ENCODE data around the gene GLA. TPM values are rescaled to one million over a fixed set of nuclear protein-coding genes. Genes with fewer than 3 reads are reported as not detected.

Gene GLA
- total RNA-seq, 1 donor from 2014 or later, result 26.4 TPM

DNA sequence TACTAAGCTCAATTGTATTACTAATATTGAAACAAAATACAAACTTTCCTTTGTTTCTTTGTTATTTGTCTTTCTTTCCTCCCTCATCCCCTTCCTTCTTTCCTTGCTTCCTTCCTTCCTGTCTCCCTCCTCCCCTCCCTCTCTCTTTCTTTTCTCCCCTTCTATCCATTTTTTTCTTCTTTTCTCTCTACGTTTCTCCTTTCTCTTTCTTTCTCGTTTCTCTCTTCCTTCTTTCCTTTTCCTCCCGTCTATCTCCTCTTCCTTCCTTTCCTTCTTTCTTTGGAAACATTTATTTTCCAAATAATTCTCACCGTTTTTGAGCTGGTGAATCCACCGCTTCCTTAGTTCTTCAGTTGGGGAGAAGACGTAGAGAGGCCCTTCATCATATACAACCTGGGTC lies 38.0 kb downstream of the GLA start:
- H3K9me3 Mint-ChIP-seq (ENCODE audit: unreplicated experiment), result peaks cover 8% of the 10 kb centered on the region
- TF ChIP-seq CTCF (IDR thresholded peaks at IDR 0.05), result no peak
- no peak overlapping the region for H3K4me3 Mint-ChIP-seq (ENCODE audit: unreplicated experiment)
- no peak for DNase-seq (ENCODE audit: extremely low spot score, unreplicated experiment)
- no peaks in the 10 kb centered on the region for H3K4me1 Mint-ChIP-seq (ENCODE audit: unreplicated experiment)
- H3K36me3 Mint-ChIP-seq (ENCODE audit: unreplicated experiment), result no peaks in the 10 kb centered on the region
- H3K27me3 Mint-ChIP-seq (ENCODE audit: unreplicated experiment), result peaks cover 26% of the 10 kb centered on the region
- no peak overlapping the region for H3K27ac Mint-ChIP-seq (ENCODE audit: unreplicated experiment)

GRCh38 chrX:101368800-101369199 lies 38.9 kb downstream of the GLA start:
- Mint-ChIP-seq H3K9me3 (ENCODE audit: unreplicated experiment) (peaks cover 4% of the 10 kb centered on the region), H3K4me1 (ENCODE audit: unreplicated experiment) (no peaks in the 10 kb centered on the region), H3K4me3 (ENCODE audit: unreplicated experiment) (no peak overlapping the region), H3K27me3 (ENCODE audit: unreplicated experiment) (peaks cover 19% of the 10 kb centered on the region), H3K27ac (ENCODE audit: unreplicated experiment) (no peak overlapping the region), H3K36me3 (ENCODE audit: unreplicated experiment) (no peaks in the 10 kb centered on the region)
- no peak for TF ChIP-seq CTCF (IDR thresholded peaks at IDR 0.05)
- DNase-seq (ENCODE audit: extremely low spot score, unreplicated experiment), result no peak

GRCh38 chrX:101365301-101365795 lies 42.4 kb downstream of the GLA start:
- no peaks in the 10 kb centered on the region for H3K4me1 Mint-ChIP-seq (ENCODE audit: unreplicated experiment)
- no peak overlapping the region for H3K4me3 Mint-ChIP-seq (ENCODE audit: unreplicated experiment)
- H3K9me3 Mint-ChIP-seq (ENCODE audit: unreplicated experiment), result no peaks in the 10 kb centered on the region
- no peak for DNase-seq (ENCODE audit: extremely low spot score, unreplicated experiment)
- TF ChIP-seq CTCF (IDR thresholded peaks at IDR 0.05), result no peak
- no peak overlapping the region for H3K27ac Mint-ChIP-seq (ENCODE audit: unreplicated experiment)
- H3K36me3 Mint-ChIP-seq (ENCODE audit: unreplicated experiment), result no peaks in the 10 kb centered on the region
- peaks cover 12% of the 10 kb centered on the region for H3K27me3 Mint-ChIP-seq (ENCODE audit: unreplicated experiment)

- no peaks in the 10 kb centered on the region for H3K4me1 Mint-ChIP-seq (ENCODE audit: unreplicated experiment)
- TF ChIP-seq CTCF (IDR thresholded peaks at IDR 0.05), result no peak
- no peak overlapping the region for H3K4me3 Mint-ChIP-seq (ENCODE audit: unreplicated experiment)
- H3K36me3 Mint-ChIP-seq (ENCODE audit: unreplicated experiment), result no peaks in the 10 kb centered on the region
- H3K9me3 Mint-ChIP-seq (ENCODE audit: unreplicated experiment), result no peaks in the 10 kb centered on the region
- no peak for DNase-seq (ENCODE audit: extremely low spot score, unreplicated experiment)
- H3K27me3 Mint-ChIP-seq (ENCODE audit: unreplicated experiment), result no peaks in the 10 kb centered on the region
- H3K27ac Mint-ChIP-seq (ENCODE audit: unreplicated experiment), result no peak overlapping the region
Observed at GRCh38 chrX:101362757-101363156, 45.0 kb downstream of the GLA start.

GRCh38 chrX:101362116-101362515 lies 45.6 kb downstream of the GLA start:
- Mint-ChIP-seq H3K4me3 (ENCODE audit: unreplicated experiment) (no peak overlapping the region), H3K4me1 (ENCODE audit: unreplicated experiment) (no peaks in the 10 kb centered on the region), H3K36me3 (ENCODE audit: unreplicated experiment) (no peaks in the 10 kb centered on the region), H3K27ac (ENCODE audit: unreplicated experiment) (no peak overlapping the region), H3K9me3 (ENCODE audit: unreplicated experiment) (no peaks in the 10 kb centered on the region), H3K27me3 (ENCODE audit: unreplicated experiment) (no peaks in the 10 kb centered on the region)
- DNase-seq (ENCODE audit: extremely low spot score, unreplicated experiment), result no peak
- TF ChIP-seq CTCF (IDR thresholded peaks at IDR 0.05), result no peak
